HEK293T (cell line): Measurements from ENCODE around the gene ZCRB1.

ENCODE experiments used
- ARNT ChIP-seq: fragments of 450-650 bp; IDR thresholded peaks from 2 replicates; pipeline ENCODE4 v1.6.1; 2017; ENCODE audit warnings: mild to moderate bottlenecking
- BHLHE40 ChIP-seq: fragments of 450-650 bp; IDR thresholded peaks from 2 replicates; pipeline ENCODE4 v1.6.1; 2016; ENCODE audit warnings: mild to moderate bottlenecking, moderate library complexity, borderline replicate concordance
- ELF4 ChIP-seq: fragments of 450-650 bp; IDR thresholded peaks from 2 replicates; pipeline ENCODE4 v1.6.1; 2017; ENCODE audit warnings: antibody characterized with exemption
- FOXA1 ChIP-seq: fragments of 450-650 bp; IDR thresholded peaks from 2 replicates; pipeline ENCODE4 v1.6.1; 2016; ENCODE audit warnings: mild to moderate bottlenecking
- FOXK2 ChIP-seq: fragments of 450-650 bp; IDR thresholded peaks from 2 replicates; pipeline ENCODE4 v1.6.1; 2016; ENCODE audit warnings: mild to moderate bottlenecking
- FOXM1 ChIP-seq: fragments of 450-650 bp; IDR thresholded peaks from 2 replicates; pipeline ENCODE4 v1.6.1; 2017; ENCODE audit warnings: mild to moderate bottlenecking, borderline replicate concordance
- NFRKB ChIP-seq: fragments of 450-650 bp; IDR thresholded peaks from 2 replicates; pipeline ENCODE4 v1.6.1; 2016; ENCODE audit warnings: mild to moderate bottlenecking, moderate library complexity
- SP1 ChIP-seq: fragments of 450-650 bp; IDR thresholded peaks from 2 replicates; pipeline ENCODE4 v1.6.1; 2017
- SUZ12 ChIP-seq: fragments of 450-650 bp; IDR thresholded peaks from 2 replicates; pipeline ENCODE4 v1.6.1; 2016; ENCODE audit warnings: mild to moderate bottlenecking
- TARDBP ChIP-seq: fragments of 450-650 bp; IDR thresholded peaks from 2 replicates; pipeline ENCODE4 v1.6.1; 2016
- ZNF384 ChIP-seq: fragments of 450-650 bp; IDR thresholded peaks from 2 replicates; pipeline ENCODE4 v1.6.1; 2016

DNA sequence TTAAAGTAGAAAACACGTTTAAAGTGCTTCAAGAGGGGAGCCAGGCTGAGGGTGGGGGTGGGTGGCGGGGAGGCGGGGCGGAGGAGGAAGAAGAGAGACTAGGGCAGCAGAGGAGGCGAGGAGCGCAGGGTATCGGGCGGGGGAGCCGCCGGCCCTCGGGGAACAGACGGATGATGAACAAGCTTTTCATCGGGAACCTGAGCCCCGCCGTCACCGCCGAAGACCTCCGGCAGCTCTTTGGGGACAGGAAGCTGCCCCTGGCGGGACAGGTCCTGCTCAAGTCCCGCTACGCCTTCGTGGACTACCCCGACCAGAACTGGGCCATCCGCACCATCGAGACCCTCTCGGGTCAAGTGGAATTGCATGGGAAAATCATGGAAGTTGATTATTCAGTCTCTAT lies 39.2 kb downstream of the ZCRB1 start:
- TF ChIP-seq NFRKB (no peak), SUZ12 (no peak), FOXA1 (no peak), ARNT (no peak), SP1 (no peak), BHLHE40 (no peak), ZNF384 (no peak), FOXK2 (no peak), FOXM1 (no peak), ELF4 (no peak), TARDBP (no peak)
